Stimulated activated CD4-positive, alpha-beta T cell treated with anti-CD3 and anti-CD28 coated beads, TNF-alpha, amount 100 ng/mL, for 1 hour (primary cell): ENCODE data around the gene FAM185A.
"Not testable (repeated sequence)": the region's sequence is repeated elsewhere in the genome, so short reads cannot be mapped to it uniquely, and the experiment has no call there.

Source experiments
- DNase-seq, 3 donors: peaks; one replicate each; pipeline ENCODE4 v3.0.0-alpha.2; 2020; ENCODE audit warnings: low read depth in 3 of 3, low spot score in 1 of 3

FAM185A gene

DNA sequence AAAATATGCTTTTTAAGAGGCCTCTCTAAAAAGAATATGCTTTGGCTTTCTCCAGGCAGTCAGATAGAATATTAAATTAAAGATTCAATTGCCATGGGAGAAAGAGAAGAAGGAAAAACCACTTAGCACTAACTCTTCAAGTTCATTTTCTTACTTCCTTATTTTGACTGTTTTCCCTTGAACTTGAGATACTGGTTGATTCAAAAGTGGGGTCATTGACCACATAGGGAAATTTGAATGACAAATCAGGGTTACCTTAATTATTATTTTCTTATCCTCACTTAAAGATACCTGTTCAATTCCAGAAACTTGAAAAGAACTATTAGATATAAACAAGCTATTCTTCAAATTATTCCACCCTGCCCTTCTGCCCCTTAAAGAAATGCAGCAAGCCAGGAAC, 27.4 kb downstream of the FAM185A start:
- DNase-seq = not testable (repeated sequence)

DNA sequence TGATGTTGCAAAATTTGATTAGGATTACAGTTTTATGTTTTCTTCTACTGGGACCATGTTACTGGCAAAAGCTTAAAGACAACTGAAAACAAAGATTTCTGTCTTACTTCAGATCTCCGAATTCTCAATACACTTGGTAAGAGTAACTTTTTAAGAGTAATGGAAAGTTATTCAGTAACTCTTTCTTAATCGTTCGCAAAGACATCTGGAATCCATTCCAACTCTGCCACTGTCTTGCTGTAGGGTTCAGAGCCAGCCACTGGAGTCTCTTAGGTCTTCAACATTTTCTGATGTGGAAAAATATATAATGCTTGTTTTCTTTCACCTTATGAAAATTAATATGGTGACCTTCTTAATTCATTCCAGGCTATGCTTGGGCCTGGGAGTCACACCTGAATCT, 29.9 kb downstream of the FAM185A start:
- not testable (repeated sequence) for DNase-seq

DNA sequence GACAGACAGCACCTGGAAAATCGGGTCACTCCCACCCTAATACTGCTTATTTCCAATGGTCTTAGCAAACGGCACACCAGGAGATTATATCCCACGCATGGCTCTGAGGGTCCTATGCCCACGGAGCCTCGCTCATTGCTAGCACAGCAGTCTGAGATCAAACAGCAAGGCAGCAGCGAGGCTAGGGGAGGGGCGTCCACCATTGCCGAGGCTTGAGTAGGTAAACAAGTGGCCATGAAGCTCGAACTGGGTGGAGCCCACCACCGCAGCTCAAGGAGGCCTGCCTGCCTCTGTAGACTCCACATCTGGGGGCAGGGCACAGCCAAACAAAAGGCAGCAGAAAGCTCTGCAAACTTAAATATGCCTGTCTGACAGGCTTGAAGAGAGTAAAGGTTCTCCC, 32.1 kb downstream of the FAM185A start:
- DNase-seq = not testable (repeated sequence)

DNA sequence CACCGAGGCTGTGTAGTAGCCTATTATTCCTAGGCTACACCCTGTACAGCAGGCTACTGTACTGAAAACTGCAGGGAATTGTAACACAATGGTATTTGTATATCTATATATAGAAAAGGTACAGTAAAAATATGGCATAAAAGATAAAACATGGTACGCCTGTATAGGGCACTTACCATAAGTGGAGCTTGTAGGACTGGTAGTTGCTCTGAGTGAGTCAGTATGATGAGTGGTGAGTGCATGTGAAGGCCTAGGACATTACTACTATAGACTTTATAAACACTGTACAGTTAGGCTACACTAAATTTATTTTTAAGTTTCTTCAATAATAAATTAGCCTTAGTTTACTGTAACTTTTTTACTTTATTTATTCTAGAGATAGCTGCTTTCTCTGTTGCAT, 40.0 kb downstream of the FAM185A start:
- DNase-seq = not testable (repeated sequence)

DNA sequence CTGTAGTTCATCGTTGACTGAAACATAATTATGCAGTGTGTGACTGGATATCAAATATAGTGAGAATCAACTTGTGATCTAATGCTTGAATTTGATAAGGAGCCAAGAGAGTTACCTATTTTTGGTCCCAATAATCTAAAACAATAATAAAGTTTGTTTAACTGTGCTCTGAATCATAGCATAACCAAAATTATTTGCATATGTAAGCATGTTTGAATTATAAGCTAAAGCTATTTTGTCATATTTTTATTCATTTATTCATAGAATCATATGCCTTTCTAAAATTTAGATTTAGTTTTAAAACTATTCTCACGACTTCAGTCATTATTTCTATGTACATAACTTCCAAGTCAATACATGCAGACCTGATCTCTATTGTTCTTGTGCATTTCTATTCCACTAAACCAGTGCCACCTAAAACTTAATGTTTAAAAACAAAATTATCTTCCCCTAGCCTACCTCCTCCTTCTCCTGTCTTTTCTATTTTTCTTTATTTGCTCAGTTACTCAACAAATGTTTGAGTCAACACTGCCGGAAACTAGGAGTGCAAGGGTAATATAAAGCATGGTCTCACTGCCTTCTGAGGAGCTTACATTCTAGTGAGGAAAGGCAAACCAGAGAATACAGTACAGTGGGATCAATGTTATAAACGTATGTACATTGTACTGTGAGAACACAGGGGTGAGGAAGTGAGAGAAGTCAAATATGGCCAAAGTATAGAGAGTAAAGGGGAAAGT, 41.7 kb downstream of the FAM185A start:
- not testable (repeated sequence) for DNase-seq

DNA sequence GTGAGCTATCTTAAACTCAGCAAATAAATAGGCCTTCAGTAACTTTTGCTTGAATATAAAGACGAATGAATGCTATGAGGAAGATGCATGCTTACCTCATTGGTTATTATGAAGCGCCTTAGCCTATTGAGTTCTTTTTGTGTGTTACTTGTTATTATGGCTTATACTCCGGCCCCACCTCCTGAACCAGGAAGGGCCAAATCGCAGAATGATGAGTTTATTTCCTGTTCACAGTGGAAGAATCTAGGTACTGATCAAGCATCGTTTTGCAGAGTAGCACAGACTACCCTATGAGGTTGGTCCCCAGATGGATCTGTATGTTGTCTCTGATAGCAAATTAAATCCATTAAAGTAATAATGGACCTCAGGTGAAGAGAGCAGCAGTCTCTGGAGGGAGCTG, 42.6 kb downstream of the FAM185A start:
- DNase-seq = not testable (repeated sequence)

DNA sequence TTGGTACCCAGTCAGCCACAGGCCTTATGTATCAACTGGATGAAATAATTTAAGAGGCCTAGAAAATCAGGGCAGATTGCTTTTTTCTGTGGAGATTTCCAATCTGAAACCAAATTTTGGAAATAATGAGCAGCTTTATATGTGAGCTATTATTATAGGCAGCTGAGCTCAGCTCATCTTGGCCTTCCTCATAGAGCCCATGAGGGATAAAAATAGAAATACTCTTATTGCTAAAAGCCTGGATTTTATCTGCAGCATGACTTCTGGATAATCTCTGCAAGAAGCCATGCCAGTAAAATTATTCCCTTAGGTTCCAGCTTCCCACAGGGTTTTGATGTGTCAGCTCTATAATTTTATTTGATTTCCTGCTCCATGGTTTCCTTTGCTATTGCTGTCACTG, 43.0 kb downstream of the FAM185A start:
- DNase-seq = not testable (repeated sequence)

DNA sequence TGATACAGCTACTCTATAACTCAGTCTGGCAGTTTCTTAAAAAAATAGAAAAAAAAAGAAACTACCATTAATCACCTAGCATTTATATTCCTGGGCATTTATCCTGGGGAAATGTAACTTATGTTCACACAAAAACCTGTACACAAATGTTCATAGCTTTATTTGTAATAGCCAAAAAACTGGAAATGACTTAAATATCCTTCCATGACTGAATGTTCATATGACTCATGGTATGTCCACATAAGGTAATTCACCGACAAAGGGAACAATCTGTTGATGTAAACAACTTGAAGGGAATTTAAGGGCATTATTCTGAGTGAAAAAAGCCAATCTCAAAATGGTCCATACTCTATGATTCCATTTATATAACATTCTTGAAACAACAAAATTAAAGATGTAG, 45.8 kb downstream of the FAM185A start:
- not testable (repeated sequence) for DNase-seq

DNA sequence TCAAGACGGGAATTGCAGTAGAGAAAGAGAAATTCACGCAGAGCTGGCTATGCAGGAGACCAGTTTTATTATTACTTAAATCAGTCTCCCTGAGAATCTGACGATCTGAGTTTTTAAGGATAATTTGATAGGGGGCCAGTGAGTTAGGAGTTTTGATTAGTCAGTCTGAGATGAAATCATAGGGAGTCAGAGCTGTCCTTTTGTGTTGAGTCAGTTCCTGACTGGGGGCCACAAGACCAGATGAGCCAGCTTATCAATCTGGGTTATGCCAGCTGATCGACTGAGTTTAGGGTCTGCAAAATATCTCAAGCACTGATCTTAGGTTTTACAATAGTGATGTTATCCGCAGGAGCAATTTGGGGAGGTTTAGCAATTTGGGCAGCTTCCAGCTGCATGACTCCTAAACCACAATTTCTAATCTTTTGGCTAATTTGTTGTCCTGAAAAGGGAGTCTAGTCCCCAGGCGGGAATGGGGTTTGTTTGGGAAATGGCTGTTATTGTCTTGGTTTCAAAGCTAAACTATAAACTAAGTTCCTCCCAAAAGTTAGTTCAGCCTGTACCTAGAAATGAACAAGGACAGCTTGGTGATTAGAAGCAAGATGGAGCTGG, 47.3 kb downstream of the FAM185A start:
- not testable (repeated sequence) for DNase-seq

DNA sequence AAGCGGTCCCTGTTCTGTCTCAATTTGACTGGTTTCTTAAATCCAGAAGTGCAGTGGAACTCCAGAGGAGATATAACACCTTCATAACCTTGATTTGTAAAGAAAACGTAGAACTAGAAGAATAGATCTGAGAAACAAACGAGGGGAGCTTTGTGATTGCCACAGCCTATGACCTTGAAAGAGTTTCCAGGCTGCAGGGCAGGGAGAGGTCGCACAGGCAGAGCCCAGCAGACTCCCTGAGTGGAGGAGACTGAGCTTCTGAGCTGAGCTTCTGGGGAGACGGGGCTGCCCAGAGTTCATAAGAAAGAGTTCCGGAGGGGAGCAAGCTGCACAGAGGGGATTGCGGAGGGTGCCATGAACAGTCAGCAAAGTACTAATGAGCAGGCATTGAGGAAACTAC, 57.8 kb downstream of the FAM185A start:
- DNase-seq = no peak

DNA sequence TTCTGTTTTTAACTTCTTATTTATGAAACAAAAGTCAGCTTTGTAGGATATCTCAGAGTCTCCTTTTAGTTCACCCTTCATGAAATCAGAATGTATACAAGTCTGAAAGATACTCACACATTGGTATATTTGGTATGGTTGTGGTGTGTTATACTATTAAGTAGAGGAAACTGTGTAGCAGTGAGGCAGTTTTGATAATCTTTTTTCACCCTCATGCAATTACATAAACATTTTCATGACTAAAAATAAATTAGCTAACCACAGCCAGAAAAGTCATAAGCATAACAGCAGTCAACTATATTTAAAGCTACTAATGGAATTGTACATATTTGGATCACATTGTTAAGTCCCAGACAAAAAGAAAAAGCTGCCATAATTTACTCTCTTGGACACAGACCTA, 62.1 kb downstream of the FAM185A start:
- no peak for DNase-seq

DNA sequence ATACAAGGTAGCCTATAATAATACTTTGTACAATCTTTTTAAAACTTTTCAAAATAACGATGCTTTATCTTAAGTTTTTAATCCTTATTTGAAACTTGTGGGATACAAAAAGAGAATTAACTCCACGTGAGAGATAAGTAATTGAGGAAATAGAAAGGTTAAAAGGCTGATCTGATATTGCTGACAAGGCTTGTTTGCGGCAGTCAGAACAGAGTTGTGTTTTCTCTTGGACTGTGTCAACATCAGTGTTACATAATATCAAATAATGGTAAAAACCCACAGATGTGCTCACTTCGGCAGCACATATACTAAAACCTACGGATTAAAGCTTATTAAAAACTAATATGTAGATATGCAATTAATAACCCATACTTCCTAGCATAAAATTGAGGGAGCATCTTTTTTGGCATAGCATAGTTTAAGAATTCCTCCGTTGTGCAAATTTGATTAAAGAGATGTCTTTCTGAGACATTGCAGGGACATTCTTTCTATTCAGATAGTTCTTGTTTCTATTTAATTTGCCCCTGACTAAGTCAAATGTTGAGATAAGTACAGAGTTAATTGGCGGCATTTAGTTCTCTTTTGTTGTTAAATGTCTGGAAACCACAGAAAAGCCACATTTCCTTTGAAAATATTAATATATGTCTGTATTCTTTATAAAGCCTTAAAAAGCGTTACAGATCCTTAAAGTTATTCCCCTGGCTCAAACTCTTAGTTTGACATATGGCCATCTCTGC, 63.3 kb downstream of the FAM185A start:
- no peak for DNase-seq

DNA sequence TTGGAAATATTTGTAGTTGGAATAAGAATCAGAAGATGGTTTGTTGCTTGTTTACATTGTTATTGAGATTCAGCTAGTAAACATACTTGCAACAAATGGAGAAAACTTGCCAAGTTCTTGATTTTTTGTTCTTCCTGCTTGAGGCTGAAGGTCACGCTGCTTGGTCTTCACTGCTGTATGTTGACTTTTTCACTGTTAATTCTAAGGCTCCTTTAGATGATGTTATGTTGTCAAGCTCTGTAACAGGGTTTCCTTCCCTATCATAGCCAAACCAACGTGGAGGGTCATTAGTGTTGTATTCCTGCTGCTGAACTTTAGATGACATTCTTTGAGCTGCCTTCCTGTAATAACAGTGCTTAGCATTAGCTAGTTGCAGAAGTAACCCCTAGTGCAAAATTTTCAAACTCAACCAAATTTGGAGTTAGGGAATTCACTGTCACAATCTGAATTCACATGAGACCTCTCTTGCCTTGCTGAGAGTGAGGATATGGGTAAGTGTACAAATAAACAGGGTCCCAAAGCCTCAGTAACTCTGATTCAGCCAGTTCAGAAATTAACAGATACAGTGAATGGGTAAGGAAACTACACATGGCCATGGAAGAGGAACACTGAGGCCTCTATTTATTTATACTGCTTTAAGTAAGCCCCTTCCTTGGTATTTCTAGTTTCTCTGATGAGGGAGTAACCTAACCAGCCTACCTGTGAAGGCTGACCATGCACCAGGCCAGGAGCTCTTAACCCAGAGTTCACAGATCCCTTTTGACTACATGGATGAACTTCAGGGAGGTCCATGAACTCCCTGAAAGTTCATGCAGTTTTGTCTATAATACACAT, 64.6 kb downstream of the FAM185A start:
- DNase-seq = no peak

DNA sequence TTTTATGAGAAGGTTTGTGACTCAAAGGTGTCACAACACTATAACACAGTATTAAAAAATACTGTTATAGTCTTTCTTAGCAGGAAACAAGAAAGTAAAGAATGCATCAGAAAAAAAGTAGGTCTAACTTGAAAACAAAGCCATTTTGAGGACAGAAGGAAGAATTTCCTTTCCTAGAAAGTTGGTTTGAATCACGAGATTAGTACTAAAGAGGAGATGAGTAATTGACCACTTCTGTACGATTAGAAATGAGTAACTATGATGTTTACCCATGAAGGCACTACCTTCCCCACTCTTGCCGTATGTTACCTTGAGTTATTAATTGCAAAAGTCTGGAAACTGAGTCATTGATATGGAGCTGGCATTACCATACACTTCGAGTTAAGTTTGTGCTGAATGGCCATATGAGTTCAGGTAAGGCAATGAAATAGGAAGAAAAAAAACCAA, 65.2 kb downstream of the FAM185A start:
- DNase-seq = no peak

DNA sequence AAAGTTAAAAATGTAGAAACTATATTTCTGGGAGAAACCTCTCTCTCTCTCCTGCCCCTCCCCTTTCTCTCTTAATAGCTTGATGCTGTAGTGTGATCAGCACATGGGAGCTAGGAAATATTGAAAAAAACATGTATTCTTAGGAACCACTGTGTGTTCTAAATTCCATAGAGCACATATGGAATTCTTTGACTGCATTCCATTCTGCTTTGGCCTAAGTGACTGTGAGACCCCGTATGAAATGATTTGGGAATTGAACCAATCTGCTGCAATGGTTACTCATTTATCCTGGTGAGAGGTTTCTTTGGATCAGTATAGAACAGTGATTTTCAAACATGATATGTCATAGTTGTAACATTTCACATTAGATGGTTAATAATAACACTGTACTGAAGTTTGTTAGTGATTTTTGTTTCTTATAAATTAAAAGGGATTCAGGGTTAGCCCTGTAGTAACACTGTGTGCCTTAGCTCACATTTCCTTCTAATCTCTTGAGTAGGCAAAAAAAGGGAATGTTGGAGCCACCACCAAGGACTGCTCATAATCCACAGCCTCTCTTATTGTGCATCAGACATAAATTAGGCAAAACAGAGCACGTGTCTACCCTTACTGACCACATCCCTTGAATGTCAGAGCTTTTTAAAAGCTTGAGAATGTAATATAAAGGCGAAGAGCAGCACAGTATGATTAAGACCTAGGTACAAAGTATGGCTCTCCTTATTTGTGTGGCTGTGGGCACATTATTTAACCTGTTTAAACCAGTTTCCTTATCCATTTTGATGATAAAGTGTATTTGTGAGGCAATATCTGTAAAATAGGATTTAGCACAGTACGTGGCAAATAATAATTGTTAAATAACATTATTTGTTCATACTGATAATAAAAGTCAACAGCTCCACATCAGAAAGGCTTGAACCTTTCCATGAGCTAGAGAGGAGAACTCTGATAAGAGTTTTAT, 69.1 kb downstream of the FAM185A start:
- no peak for DNase-seq

DNA sequence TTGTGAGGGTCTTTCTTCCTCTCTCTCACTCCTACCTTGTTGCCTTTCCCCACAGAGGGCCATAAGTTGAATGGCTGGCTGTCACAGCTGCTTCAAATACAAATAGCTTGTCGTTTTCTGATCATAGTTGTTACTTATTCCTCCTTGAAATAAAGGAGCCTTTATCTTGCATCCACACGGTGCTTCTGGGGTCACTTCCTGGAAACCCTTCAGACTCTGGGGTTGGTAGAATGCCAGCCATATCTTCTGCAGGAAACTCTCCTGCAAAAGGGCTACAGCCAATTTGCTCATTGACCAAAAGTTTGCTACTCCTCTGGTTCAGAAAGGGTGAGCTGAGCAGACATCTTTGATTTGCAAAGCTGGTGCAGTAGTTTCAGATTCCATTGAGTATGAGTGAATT, 70.4 kb downstream of the FAM185A start:
- DNase-seq = no peak

DNA sequence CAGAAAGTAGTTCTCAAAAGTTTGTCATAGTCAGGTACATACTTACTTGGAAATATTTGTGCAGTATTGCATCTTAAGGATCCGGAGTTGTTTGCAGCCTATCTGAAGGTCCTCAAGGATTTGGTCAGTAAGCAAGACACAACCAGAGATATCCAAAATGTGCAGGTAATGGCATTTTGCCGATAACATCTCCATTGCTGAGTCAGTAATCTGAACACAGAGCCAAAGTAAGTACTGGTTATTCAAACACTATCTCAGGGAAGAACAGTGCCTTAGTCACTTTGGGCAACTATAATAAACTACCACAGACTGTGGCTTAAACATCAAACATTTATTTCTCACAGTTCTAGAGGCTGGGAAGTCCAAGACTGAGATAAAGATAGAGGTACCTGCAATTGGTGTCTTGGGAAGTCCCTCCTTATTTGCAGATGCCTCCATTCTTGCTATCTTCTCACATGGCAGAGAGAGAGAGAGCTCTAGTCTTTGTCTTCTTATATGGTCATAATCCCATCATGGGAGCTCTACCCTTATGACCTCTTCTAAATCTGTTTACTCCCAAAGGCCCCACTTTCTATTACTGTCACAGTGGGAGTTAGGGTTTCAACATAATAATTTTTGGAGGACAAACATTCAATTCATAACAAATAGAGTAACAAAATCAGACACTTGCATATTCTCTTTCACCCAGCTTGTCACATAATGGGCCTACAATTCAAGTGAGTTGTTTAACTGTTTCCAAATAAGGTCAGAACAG, 73.4 kb downstream of the FAM185A start:
- DNase-seq = no peak

DNA sequence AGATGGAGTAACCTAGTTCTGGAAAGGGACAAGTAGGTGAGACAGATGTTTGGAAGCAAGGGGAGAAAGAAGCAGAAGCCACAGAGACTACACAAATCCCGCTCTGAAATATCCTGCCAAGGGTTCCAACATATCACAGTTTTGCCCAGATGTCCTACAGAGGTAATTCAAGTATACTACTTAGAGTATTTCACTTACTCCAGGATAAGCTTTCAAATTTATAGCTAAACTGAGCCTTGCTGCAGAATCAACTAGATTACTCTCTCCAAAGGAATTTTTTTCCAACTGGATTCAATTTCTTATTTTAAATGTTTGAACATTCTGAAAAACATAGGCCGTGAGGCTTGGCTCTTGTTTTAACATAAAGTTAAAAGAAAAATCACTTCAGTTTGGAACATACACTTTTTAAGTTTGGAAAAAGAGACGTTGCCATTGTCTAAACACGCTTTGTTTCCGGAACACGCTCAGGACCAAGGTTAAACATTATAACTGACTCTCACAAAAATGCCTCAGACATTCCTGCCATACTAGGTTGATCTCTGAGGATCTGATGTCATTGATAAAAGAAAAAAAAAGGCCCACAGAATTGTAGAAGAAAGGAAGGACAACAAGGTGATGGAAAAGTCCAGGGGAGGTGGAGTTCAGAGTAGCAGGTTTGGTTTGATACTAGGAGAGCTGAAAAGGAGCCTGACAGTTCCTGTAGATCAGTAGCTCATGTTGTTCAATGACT, 74.8 kb downstream of the FAM185A start:
- no peak for DNase-seq

DNA sequence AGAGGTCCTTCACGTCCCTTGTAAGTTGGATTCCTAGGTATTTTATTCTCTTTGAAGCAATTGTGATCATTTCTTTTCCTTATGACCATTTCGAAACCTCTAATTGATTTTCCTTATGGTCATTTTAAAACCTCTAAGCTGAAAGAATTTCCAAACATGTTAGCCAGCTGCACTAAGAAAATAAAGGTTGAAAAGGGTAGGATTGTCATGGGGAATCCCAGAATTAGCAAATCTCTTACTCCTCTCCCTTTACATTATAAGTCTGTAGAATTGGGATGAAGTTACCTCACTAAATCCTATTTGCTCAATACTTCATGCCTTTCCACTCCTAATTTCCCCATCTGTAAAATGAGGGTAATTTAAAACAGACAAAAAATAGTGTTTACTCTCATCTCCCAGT, 79.5 kb downstream of the FAM185A start:
- no peak for DNase-seq
